ENCODE measurements around the gene SPACA1.

SPACA1 gene

GRCh38 chr6:88107241-88107640, 59.6 kb downstream of the SPACA1 start:
- no peak for DNase-seq

GRCh38 chr6:88111991-88112390, 64.3 kb downstream of the SPACA1 start:
- no peak for DNase-seq

GRCh38 chr6:88114838-88115237, 67.2 kb downstream of the SPACA1 start:
- DNase-seq: no peak

GRCh38 chr6:88115307-88115706, 67.7 kb downstream of the SPACA1 start:
- no peak for DNase-seq

GRCh38 chr6:88116276-88116675, 68.6 kb downstream of the SPACA1 start:
- DNase-seq: no peak

Data from bone marrow (tissue), 2 donors.